AG04449 (cell line): ENCODE data around the gene SLC43A3.

Experiments
- CTCF ChIA-PET: fragments of 350-600 bp; formaldehyde crosslinking; extraction: SDS; loops from one replicate; lab custom pipeline; 2021; ENCODE audit warnings: antibody characterized with exemption; lab: Yijun Ruan, JAX
- POLR2A ChIA-PET: fragments of 400-600, 350-600 bp; formaldehyde crosslinking; extraction: SDS; loops from one replicate; lab custom pipeline; 2020; ENCODE audit warnings: antibody characterized with exemption, inconsistent platforms; lab: Yijun Ruan, JAX
- DNase-seq: peaks from one replicate; pipeline ENCODE4 v3.0.0-alpha.2; 2010; ENCODE audit warnings: low read depth, low spot score
- H3K4me3 ChIP-seq: 2 replicates; pipeline ENCODE4 v1.5.1; 2011; ENCODE audit warnings: low read depth, mild to moderate bottlenecking, control low read depth, low read length
- TF ChIP-seq, protein P1 (sequence below): IDR thresholded peaks from one replicate; pipeline ENCODE4 v1.5.1; 2011; ENCODE audit warnings: mild to moderate bottlenecking, moderate library complexity, low read length, control low read depth, inconsistent platforms; ENCODE audit not compliant: insufficient read depth; ENCODE audit errors: missing control alignments

Gene SLC43A3

DNA sequence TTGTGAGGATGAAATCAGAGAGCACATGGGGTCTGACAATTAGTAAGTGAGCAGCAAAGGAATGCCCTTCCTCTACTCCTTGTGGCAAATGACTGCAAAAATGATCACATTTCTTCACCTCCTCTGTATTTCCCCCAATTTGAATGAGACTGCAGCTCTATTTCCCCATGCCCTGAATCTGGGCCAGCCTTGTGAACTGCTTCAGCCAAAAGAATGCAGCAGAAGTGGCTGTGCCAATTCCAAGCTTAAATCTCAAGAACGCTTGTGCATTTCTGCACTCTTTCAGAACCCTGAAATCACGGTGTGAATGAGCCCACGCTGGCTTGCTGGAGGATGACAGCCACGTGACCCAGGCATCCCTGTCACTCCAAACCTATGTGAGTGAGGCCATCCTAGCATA is 9.9 kb downstream of the SLC43A3 start:
- no peak overlapping the region for H3K4me3 ChIP-seq
- no peak for DNase-seq
- POLR2A ChIA-PET = no interaction called here
- TF ChIP-seq, protein P1, sequence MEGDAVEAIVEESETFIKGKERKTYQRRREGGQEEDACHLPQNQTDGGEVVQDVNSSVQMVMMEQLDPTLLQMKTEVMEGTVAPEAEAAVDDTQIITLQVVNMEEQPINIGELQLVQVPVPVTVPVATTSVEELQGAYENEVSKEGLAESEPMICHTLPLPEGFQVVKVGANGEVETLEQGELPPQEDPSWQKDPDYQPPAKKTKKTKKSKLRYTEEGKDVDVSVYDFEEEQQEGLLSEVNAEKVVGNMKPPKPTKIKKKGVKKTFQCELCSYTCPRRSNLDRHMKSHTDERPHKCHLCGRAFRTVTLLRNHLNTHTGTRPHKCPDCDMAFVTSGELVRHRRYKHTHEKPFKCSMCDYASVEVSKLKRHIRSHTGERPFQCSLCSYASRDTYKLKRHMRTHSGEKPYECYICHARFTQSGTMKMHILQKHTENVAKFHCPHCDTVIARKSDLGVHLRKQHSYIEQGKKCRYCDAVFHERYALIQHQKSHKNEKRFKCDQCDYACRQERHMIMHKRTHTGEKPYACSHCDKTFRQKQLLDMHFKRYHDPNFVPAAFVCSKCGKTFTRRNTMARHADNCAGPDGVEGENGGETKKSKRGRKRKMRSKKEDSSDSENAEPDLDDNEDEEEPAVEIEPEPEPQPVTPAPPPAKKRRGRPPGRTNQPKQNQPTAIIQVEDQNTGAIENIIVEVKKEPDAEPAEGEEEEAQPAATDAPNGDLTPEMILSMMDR = no peak
- CTCF ChIA-PET = interaction anchor here (1.0 to 2.7 kb wide), 6 partner anchors 40 to 111 kb away, joined by 3 to 8 read pairs (median 4); no protein-coding TSS in a partner anchor

GRCh38 chr11:57416436-57416835 is 10.5 kb downstream of the SLC43A3 start:
- TF ChIP-seq, protein P1 = no peak
- DNase-seq = no peak
- H3K4me3 ChIP-seq = no peak overlapping the region
- ChIA-PET POLR2A (no interaction called here), CTCF (interaction anchor here (1.0 to 2.7 kb wide), 5 partner anchors 40 to 112 kb away, joined by 3 to 8 read pairs (median 5); no protein-coding TSS in a partner anchor)

- TF ChIP-seq, protein P1 = no peak
- CTCF ChIA-PET = no interaction called here
- POLR2A ChIA-PET = no interaction called here
- DNase-seq = no peak
- H3K4me3 ChIP-seq = no peak overlapping the region
Measured at GRCh38 chr11:57414612-57415212, 12.2 kb downstream of the SLC43A3 start.

DNA sequence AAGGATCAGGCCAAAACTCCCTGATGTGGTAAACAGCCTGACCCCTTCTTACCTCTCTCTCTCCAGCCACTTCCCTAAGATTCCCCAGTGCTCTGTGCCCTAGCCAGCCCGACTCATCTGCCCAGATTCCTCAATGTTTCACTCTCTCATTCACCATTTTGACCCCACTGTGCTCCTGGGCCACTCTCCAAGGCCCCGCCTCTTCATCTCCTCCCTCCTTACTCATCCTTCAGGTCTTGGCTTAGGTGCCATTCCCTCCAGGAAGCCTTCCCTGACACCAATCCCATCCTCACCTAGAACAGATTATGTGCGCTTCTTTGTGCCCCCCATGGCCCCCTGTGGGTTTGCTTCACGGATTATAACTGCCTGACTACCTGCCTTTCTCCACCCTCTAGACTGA is 13.2 kb downstream of the SLC43A3 start:
- TF ChIP-seq, protein P1 = no peak

GRCh38 chr11:57410287-57410686 is 16.6 kb downstream of the SLC43A3 start:
- no peak overlapping the region for H3K4me3 ChIP-seq
- POLR2A ChIA-PET = no interaction called here
- CTCF ChIA-PET = interaction anchor here (1.6 kb wide), 1 partner anchor 47 kb away, joined by 3 read pairs; no protein-coding TSS in a partner anchor

More for the DNA sequence above, 13.2 kb downstream of the SLC43A3 start:
- ChIA-PET POLR2A (no interaction called here), CTCF (interaction anchor here (1.2 kb wide), 1 partner anchor 44 kb away, joined by 3 read pairs; no protein-coding TSS in a partner anchor)
- DNase-seq = no peak
- H3K4me3 ChIP-seq = no peak overlapping the region

More at GRCh38 chr11:57410287-57410686, 16.6 kb downstream of the SLC43A3 start:
- TF ChIP-seq, protein P1 = no peak
- peak; percentile 79 for DNase-seq
